Measurements from ENCODE around the gene IPO9. TPM values are rescaled to one million over a fixed set of nuclear protein-coding genes. Genes with fewer than 3 reads are reported as not detected.

IPO9 gene
- total and polyA plus RNA-seq, 2 donors (not counting 1 experiment from before 2014, with no cell fraction given), result 28.4 to 29.2 TPM

GRCh38 chr1:201825245-201825644, 3.7 kb upstream of the IPO9 start:
- H3K4me3 ChIP-seq (replicated peaks in 1 of 4; ENCODE audit: control extremely low read depth in 1 of 4, insufficient read depth in 1 of 4, low read depth in 3 of 4, low read length in 4 of 4), result no peak overlapping the region
- no peak overlapping the region for H3K4me2 ChIP-seq (ENCODE audit: extremely low read depth, insufficient read depth, low read length)
- no peak overlapping the region for H3K27ac ChIP-seq (ENCODE audit: insufficient read depth, low read length)

GRCh38 chr1:201826830-201827229, 2.1 kb upstream of the IPO9 start:
- Histone ChIP-seq H3K9me3 (ENCODE audit: control insufficient read depth, insufficient read depth, low read depth, low read length) (no peaks in the 10 kb centered on the region), H4K20me1 (ENCODE audit: control insufficient read depth, extremely low read depth, insufficient read depth, low read length) (no peaks in the 10 kb centered on the region), H3K4me3 (replicated peaks in 1 of 4; ENCODE audit: control extremely low read depth in 1 of 4, insufficient read depth in 1 of 4, low read depth in 3 of 4, low read length in 4 of 4) (no peak overlapping the region), H3K27me3 (ENCODE audit: control insufficient read depth, insufficient read depth, low read length) (no peaks in the 10 kb centered on the region), H3K36me3 (ENCODE audit: control insufficient read depth, insufficient read depth, low read length) (peaks cover 15% of the 10 kb centered on the region), H3K9ac (ENCODE audit: insufficient read depth, low read length) (no peak overlapping the region), H3K79me2 (ENCODE audit: control insufficient read depth, insufficient read depth, low read length) (peaks cover 26% of the 10 kb centered on the region), H3K4me2 (ENCODE audit: extremely low read depth, insufficient read depth, low read length) (no peak overlapping the region), H3K4me1 (ENCODE audit: control insufficient read depth, extremely low read depth, insufficient read depth, low read length) (no peaks in the 10 kb centered on the region), H3K27ac (ENCODE audit: insufficient read depth, low read length) (no peak overlapping the region), H2AFZ (ENCODE audit: low read length) (no peak overlapping the region)
- TF ChIP-seq CTCF (conservative IDR thresholded peaks at IDR 0.05 in 1 of 2, IDR thresholded peaks at IDR 0.05 in 1 of 2; ENCODE audit: low read depth in 1 of 2, low read length in 2 of 2), result no peak
- no peak for TF ChIP-seq EZH2 (IDR thresholded peaks at IDR 0.05; ENCODE audit: low read length, missing control alignments)
- peak; percentile 25 to 44 for DNase-seq (ENCODE audit: low read depth in 2 of 2)

More at GRCh38 chr1:201825245-201825644, 3.7 kb upstream of the IPO9 start:
- H2AFZ ChIP-seq (ENCODE audit: low read length), result no peak overlapping the region
- no peak overlapping the region for H3K9ac ChIP-seq (ENCODE audit: insufficient read depth, low read length)
- H3K4me1 ChIP-seq (ENCODE audit: control insufficient read depth, extremely low read depth, insufficient read depth, low read length), result no peaks in the 10 kb centered on the region
- no peaks in the 10 kb centered on the region for H3K27me3 ChIP-seq (ENCODE audit: control insufficient read depth, insufficient read depth, low read length)
- no peak for DNase-seq (ENCODE audit: low read depth in 2 of 2)
- peaks cover 19% of the 10 kb centered on the region for H3K36me3 ChIP-seq (ENCODE audit: control insufficient read depth, insufficient read depth, low read length)
- H4K20me1 ChIP-seq (ENCODE audit: control insufficient read depth, extremely low read depth, insufficient read depth, low read length), result no peaks in the 10 kb centered on the region
- TF ChIP-seq CTCF (conservative IDR thresholded peaks at IDR 0.05 in 1 of 2, IDR thresholded peaks at IDR 0.05 in 1 of 2; ENCODE audit: low read depth in 1 of 2, low read length in 2 of 2) (no peak), EZH2 (IDR thresholded peaks at IDR 0.05; ENCODE audit: low read length, missing control alignments) (no peak)
- peaks cover 10% of the 10 kb centered on the region for H3K79me2 ChIP-seq (ENCODE audit: control insufficient read depth, insufficient read depth, low read length)
- H3K9me3 ChIP-seq (ENCODE audit: control insufficient read depth, insufficient read depth, low read depth, low read length), result no peaks in the 10 kb centered on the region

- Histone ChIP-seq H3K9me3 (ENCODE audit: control insufficient read depth, insufficient read depth, low read depth, low read length) (no peaks in the 10 kb centered on the region), H3K36me3 (ENCODE audit: control insufficient read depth, insufficient read depth, low read length) (peaks cover 10% of the 10 kb centered on the region), H3K27ac (ENCODE audit: insufficient read depth, low read length) (no peak overlapping the region), H4K20me1 (ENCODE audit: control insufficient read depth, extremely low read depth, insufficient read depth, low read length) (no peaks in the 10 kb centered on the region), H3K9ac (ENCODE audit: insufficient read depth, low read length) (no peak overlapping the region), H3K4me1 (ENCODE audit: control insufficient read depth, extremely low read depth, insufficient read depth, low read length) (no peaks in the 10 kb centered on the region), H3K4me2 (ENCODE audit: extremely low read depth, insufficient read depth, low read length) (no peak overlapping the region), H2AFZ (ENCODE audit: low read length) (no peak overlapping the region), H3K79me2 (ENCODE audit: control insufficient read depth, insufficient read depth, low read length) (peaks cover 32% of the 10 kb centered on the region), H3K4me3 (replicated peaks in 1 of 4; ENCODE audit: control extremely low read depth in 1 of 4, insufficient read depth in 1 of 4, low read depth in 3 of 4, low read length in 4 of 4) (peak overlapping the region in 1 of 4 experiments; percentile 99), H3K27me3 (ENCODE audit: control insufficient read depth, insufficient read depth, low read length) (no peaks in the 10 kb centered on the region)
- no peak for DNase-seq (ENCODE audit: low read depth in 2 of 2)
- no peak for TF ChIP-seq EZH2 (IDR thresholded peaks at IDR 0.05; ENCODE audit: low read length, missing control alignments)
- TF ChIP-seq CTCF (conservative IDR thresholded peaks at IDR 0.05 in 1 of 2, IDR thresholded peaks at IDR 0.05 in 1 of 2; ENCODE audit: low read depth in 1 of 2, low read length in 2 of 2), result no peak
Observed at GRCh38 chr1:201827321-201828216, 1.4 kb upstream of the IPO9 start.
